ENCODE results near the gene BDKRB1.

Gene BDKRB1

GRCh38 chr14:96255501-96256366 lies at the start of gene BDKRB1:
Gene BDKRB1, plus strand, starts transcription at chr14:96256210. Its CDS starts 7,473 bp downstream, at chr14:96263683.
- no peaks in the 10 kb centered on the region for H3K4me1 ChIP-seq (ENCODE audit: insufficient read depth, low read length)
- no peak within 1 kb of the TSS for H3K4me2 ChIP-seq (ENCODE audit: insufficient read depth, low read length)

GRCh38 chr14:96206461-96206860 lies 49.5 kb upstream of the BDKRB1 start:
- no peaks in the 10 kb centered on the region for H4K20me1 ChIP-seq (ENCODE audit: insufficient read depth, low read length)
- no peak overlapping the region for H3K9ac ChIP-seq (ENCODE audit: low read depth, low read length)
- no peak overlapping the region for H3K27ac ChIP-seq (ENCODE audit: low read length)
- ATAC-seq (ENCODE audit: insufficient read depth, low read depth), result no peak
- H2AFZ ChIP-seq (ENCODE audit: low read depth, low read length), result no peak overlapping the region
- DNase-seq, result no peak
- no peak overlapping the region for H3K4me2 ChIP-seq (ENCODE audit: insufficient read depth, low read length)
- TF ChIP-seq EZH2 (IDR thresholded peaks at IDR 0.05; ENCODE audit: borderline replicate concordance, low read depth, low read length, severe bottlenecking) (no peak), CTCF (IDR thresholded peaks at IDR 0.05; ENCODE audit: borderline replicate concordance, extremely low read depth, low read length, poor library complexity, severe bottlenecking) (no peak)
- H3K36me3 ChIP-seq (ENCODE audit: insufficient read depth, low read length), result no peaks in the 10 kb centered on the region
- H3K4me1 ChIP-seq (ENCODE audit: insufficient read depth, low read length), result no peaks in the 10 kb centered on the region
- H3K27me3 ChIP-seq (ENCODE audit: insufficient read depth, low read length, poor library complexity), result peaks cover 15% of the 10 kb centered on the region
- H3K9me3 ChIP-seq (ENCODE audit: insufficient read depth, low read length, severe bottlenecking), result no peaks in the 10 kb centered on the region
- H3K79me2 ChIP-seq (ENCODE audit: insufficient read depth, low read length), result no peaks in the 10 kb centered on the region
- no peak overlapping the region for H3K4me3 ChIP-seq (ENCODE audit: low read depth in 1 of 2, low read length in 2 of 2)

More at GRCh38 chr14:96255501-96256366, at the start of gene BDKRB1:
- no peak within 1 kb of the TSS for H3K9ac ChIP-seq (ENCODE audit: low read depth, low read length)
- no peak within 1 kb of the TSS for H2AFZ ChIP-seq (ENCODE audit: low read depth, low read length)
- H4K20me1 ChIP-seq (ENCODE audit: insufficient read depth, low read length), result no peaks in the 10 kb centered on the region
- no peak within 1 kb of the TSS for H3K27ac ChIP-seq (ENCODE audit: low read length)
- no peaks in the 10 kb centered on the region for H3K36me3 ChIP-seq (ENCODE audit: insufficient read depth, low read length)
- DNase-seq (no peak), ATAC-seq (ENCODE audit: insufficient read depth, low read depth) (no peak)
- H3K4me3 ChIP-seq (ENCODE audit: low read depth in 1 of 2, low read length in 2 of 2), result no peak within 1 kb of the TSS
- TF ChIP-seq EZH2 (IDR thresholded peaks at IDR 0.05; ENCODE audit: borderline replicate concordance, low read depth, low read length, severe bottlenecking), result no peak
- no peaks in the 10 kb centered on the region for H3K79me2 ChIP-seq (ENCODE audit: insufficient read depth, low read length)
- peaks cover 13% of the 10 kb centered on the region for H3K27me3 ChIP-seq (ENCODE audit: insufficient read depth, low read length, poor library complexity)
- peaks cover 3% of the 10 kb centered on the region for H3K9me3 ChIP-seq (ENCODE audit: insufficient read depth, low read length, severe bottlenecking)

- H3K27me3 ChIP-seq (ENCODE audit: insufficient read depth, low read length, poor library complexity), result peaks cover 13% of the 10 kb centered on the region
- TF ChIP-seq EZH2 (IDR thresholded peaks at IDR 0.05; ENCODE audit: borderline replicate concordance, low read depth, low read length, severe bottlenecking), result no peak
- no peak overlapping the region for H3K27ac ChIP-seq (ENCODE audit: low read length)
- no peaks in the 10 kb centered on the region for H3K9me3 ChIP-seq (ENCODE audit: insufficient read depth, low read length, severe bottlenecking)
- no peaks in the 10 kb centered on the region for H3K36me3 ChIP-seq (ENCODE audit: insufficient read depth, low read length)
- no peak overlapping the region for H2AFZ ChIP-seq (ENCODE audit: low read depth, low read length)
- no peaks in the 10 kb centered on the region for H3K79me2 ChIP-seq (ENCODE audit: insufficient read depth, low read length)
- no peak for DNase-seq
- ATAC-seq (ENCODE audit: insufficient read depth, low read depth), result no peak
- H3K4me3 ChIP-seq (ENCODE audit: low read depth in 1 of 2, low read length in 2 of 2), result no peak overlapping the region
- H3K4me2 ChIP-seq (ENCODE audit: insufficient read depth, low read length), result no peak overlapping the region
- no peaks in the 10 kb centered on the region for H3K4me1 ChIP-seq (ENCODE audit: insufficient read depth, low read length)
- no peaks in the 10 kb centered on the region for H4K20me1 ChIP-seq (ENCODE audit: insufficient read depth, low read length)
- H3K9ac ChIP-seq (ENCODE audit: low read depth, low read length), result no peak overlapping the region
Measured at GRCh38 chr14:96207686-96208085, 48.3 kb upstream of the BDKRB1 start.

GRCh38 chr14:96208739-96209138 lies 47.3 kb upstream of the BDKRB1 start:
- Histone ChIP-seq H3K36me3 (ENCODE audit: insufficient read depth, low read length) (no peaks in the 10 kb centered on the region), H3K9ac (ENCODE audit: low read depth, low read length) (no peak overlapping the region), H3K4me2 (ENCODE audit: insufficient read depth, low read length) (no peak overlapping the region), H4K20me1 (ENCODE audit: insufficient read depth, low read length) (no peaks in the 10 kb centered on the region), H3K9me3 (ENCODE audit: insufficient read depth, low read length, severe bottlenecking) (no peaks in the 10 kb centered on the region), H3K4me3 (ENCODE audit: low read depth in 1 of 2, low read length in 2 of 2) (no peak overlapping the region), H3K79me2 (ENCODE audit: insufficient read depth, low read length) (no peaks in the 10 kb centered on the region), H3K27me3 (ENCODE audit: insufficient read depth, low read length, poor library complexity) (peaks cover 13% of the 10 kb centered on the region), H2AFZ (ENCODE audit: low read depth, low read length) (no peak overlapping the region), H3K27ac (ENCODE audit: low read length) (no peak overlapping the region), H3K4me1 (ENCODE audit: insufficient read depth, low read length) (no peaks in the 10 kb centered on the region)
- ATAC-seq (ENCODE audit: insufficient read depth, low read depth) (no peak), DNase-seq (no peak)
- TF ChIP-seq EZH2 (IDR thresholded peaks at IDR 0.05; ENCODE audit: borderline replicate concordance, low read depth, low read length, severe bottlenecking) (no peak), CTCF (IDR thresholded peaks at IDR 0.05; ENCODE audit: borderline replicate concordance, extremely low read depth, low read length, poor library complexity, severe bottlenecking) (no peak)
